ENCODE results near the gene DAG1. TPM values are rescaled to one million over a fixed set of nuclear protein-coding genes. Genes with fewer than 3 reads are reported as not detected.

Gene DAG1
- total RNA-seq, 2 donors from 2014 or later: 46.8 to 57.9 TPM

DNA sequence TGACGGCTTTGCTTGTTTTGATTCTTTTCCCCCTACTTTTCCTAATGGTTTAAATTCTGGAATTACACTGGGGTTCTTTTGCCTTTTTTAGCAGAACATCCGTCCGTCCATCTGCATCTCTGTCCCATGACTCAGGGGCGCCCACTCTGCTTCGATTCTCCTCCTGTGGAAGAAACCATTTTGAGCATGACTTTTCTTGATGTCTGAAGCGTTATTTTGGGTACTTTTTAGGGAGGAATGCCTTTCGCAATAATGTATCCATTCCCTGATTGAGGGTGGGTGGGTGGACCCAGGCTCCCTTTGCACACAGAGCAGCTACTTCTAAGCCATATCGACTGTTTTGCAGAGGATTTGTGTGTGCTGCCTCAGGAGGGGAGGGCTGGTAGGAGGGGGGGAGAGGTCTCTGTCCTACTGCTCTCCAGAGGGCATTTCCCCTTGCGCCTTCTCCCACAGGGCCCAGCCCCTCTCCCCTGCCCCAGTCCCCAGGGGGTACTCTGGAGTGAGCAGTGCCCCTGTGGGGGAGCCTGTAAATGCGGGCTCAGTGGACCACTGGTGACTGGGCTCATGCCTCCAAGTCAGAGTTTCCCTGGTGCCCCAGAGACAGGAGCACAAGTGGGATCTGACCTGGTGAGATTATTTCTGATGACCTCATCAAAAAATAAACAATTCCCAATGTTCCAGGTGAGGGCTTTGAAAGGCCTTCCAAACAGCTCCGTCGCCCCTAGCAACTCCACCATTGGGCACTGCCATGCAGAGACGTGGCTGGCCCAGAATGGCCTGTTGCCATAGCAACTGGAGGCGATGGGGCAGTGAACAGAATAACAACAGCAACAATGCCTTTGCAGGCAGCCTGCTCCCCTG is 64.7 kb downstream of the DAG1 start:
- TF ChIP-seq, protein P1, sequence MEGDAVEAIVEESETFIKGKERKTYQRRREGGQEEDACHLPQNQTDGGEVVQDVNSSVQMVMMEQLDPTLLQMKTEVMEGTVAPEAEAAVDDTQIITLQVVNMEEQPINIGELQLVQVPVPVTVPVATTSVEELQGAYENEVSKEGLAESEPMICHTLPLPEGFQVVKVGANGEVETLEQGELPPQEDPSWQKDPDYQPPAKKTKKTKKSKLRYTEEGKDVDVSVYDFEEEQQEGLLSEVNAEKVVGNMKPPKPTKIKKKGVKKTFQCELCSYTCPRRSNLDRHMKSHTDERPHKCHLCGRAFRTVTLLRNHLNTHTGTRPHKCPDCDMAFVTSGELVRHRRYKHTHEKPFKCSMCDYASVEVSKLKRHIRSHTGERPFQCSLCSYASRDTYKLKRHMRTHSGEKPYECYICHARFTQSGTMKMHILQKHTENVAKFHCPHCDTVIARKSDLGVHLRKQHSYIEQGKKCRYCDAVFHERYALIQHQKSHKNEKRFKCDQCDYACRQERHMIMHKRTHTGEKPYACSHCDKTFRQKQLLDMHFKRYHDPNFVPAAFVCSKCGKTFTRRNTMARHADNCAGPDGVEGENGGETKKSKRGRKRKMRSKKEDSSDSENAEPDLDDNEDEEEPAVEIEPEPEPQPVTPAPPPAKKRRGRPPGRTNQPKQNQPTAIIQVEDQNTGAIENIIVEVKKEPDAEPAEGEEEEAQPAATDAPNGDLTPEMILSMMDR (IDR thresholded peaks at IDR 0.05): no peak
- peak in 1 of 3 donors; percentile 27 for TF ChIP-seq POLR2A (IDR thresholded peaks at IDR 0.05)
- H3K27ac ChIP-seq: peak overlapping the region in 3 of 4 donors; percentile 72 to 86 (median 74)
- DNase-seq (peak; percentile 87 to 91 (median 89)), ATAC-seq (peak; percentile 69)
- 59 to 70% methylated on average over 12 to 14 of the region's 14 CpGs for WGBS, 2 donors
- intact Hi-C loops (cut with DNase I): loop anchor here (5.0 kb wide), 1 partner anchor 142 kb away; no protein-coding TSS in a partner anchor
- no peak overlapping the region for H3K4me3 ChIP-seq
- no peaks in the 10 kb centered on the region for H3K27me3 ChIP-seq
- peaks cover 45% of the 10 kb centered on the region for H3K4me1 ChIP-seq
- no peaks in the 10 kb centered on the region for H3K9me3 ChIP-seq
- H3K36me3 ChIP-seq (replicated peaks in 1 of 2; ENCODE audit: insufficient read depth in 1 of 2, low read depth in 2 of 2): peaks cover 14% of the 10 kb centered on the region in 2 donors

DNA sequence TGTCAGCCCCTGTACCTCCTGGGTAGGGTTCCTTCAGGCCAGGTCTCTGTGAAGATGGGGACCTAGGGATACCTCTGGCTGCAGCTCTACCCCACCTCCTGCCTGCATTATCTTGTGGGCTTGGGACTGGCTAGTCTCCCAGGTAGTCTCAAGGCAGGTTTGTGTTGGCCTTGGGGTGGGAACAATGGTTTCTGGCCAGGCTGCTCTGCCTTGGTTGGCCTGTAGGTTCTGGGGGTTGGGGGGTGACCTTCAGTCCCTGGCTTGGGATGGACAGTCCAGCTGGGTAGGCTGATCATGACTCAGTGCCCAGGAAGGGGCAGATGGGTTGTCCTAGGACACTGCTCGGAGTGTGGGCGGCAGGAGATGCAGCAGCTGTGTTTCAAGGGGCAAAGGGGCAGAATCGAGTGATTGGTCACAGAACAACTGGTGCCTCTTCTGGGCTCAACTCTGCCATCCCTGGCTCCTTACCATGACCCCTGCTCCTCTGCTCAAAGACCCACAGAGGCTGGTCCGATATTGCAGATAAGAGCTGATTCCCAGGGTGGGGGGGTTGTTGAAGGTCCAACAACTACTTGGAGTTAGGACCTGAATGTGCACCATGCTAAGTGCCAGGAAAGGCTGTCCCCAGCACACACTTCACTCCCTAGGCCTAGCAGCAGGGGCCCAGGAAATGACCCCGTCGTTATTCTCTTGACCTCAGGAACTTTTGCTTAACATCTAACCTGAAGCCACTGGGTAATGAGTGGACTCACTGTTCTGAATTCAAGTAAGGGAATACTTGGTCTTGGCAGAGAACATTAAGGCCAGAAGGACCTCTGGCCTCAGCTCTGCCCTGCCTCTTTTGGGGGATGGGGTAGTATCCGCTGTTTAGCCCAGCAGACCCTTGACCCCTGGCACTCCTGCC is 66.2 kb downstream of the DAG1 start:
- peak overlapping the region in 3 of 4 donors; percentile 41 to 86 (median 74) for H3K27ac ChIP-seq
- peaks cover 11 to 14% of the 10 kb centered on the region in 2 donors for H3K36me3 ChIP-seq (replicated peaks in 1 of 2; ENCODE audit: insufficient read depth in 1 of 2, low read depth in 2 of 2)
- TF ChIP-seq POLR2A (IDR thresholded peaks at IDR 0.05): no peak
- TF ChIP-seq, protein P1 (IDR thresholded peaks at IDR 0.05): no peak
- no peak overlapping the region for H3K4me3 ChIP-seq
- DNase-seq (no peak), ATAC-seq (no peak)
- H3K9me3 ChIP-seq: no peaks in the 10 kb centered on the region
- intact Hi-C loops (cut with DNase I): loop anchor here (5.0 kb wide), 1 partner anchor 141 kb away; no protein-coding TSS in a partner anchor
- H3K27me3 ChIP-seq: no peaks in the 10 kb centered on the region
- WGBS, 2 donors: 65 to 79% methylated on average over 3 to 7 of the region's 7 CpGs
- peaks cover 46% of the 10 kb centered on the region for H3K4me1 ChIP-seq

DNA sequence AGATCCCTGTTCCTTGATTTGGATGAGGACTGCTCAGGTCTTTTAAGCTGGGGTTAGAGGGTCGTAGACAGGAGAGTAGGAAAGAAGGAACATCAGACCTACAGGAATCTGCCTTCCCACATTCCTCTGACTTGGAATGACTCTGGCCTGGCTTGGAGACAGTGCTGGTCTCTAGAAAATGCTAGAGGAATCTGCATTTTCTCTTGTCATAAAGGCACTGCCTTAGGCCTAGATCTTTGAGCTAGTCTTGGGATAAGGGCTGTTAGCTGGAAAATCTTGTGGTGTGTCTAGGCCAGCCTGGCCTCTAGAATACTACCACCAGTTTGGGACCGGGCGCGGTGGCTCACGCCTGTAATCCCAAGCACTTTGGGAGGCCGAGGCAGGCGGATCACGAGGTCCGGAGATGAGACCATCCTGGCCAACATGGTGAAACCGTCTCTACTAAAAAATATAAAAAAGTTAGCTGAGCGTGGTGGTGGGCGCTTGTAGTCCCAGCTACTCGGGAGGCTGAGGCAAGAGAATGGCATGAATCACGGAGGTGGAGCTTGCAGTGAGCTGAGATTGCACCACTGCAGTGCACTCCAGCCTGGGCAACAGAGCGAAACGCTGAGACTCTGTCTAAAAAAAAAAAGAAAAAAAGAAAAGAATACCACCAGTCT is 66.9 kb downstream of the DAG1 start:
- Histone ChIP-seq H3K9me3 (no peaks in the 10 kb centered on the region), H3K27me3 (no peaks in the 10 kb centered on the region), H3K27ac (peak overlapping the region in 2 of 4 donors; percentile 74 to 86), H3K4me1 (peaks cover 46% of the 10 kb centered on the region), H3K4me3 (no peak overlapping the region), H3K36me3 (replicated peaks in 1 of 2; ENCODE audit: insufficient read depth in 1 of 2, low read depth in 2 of 2) (peaks cover 8 to 11% of the 10 kb centered on the region in 2 donors)
- WGBS, 2 donors: 85 to 89% methylated on average over 16 of the region's 16 CpGs
- intact Hi-C loops (cut with DNase I): loop anchor here (5.0 kb wide), 1 partner anchor 140 kb away; no protein-coding TSS in a partner anchor
- no peak for DNase-seq
- TF ChIP-seq, protein P1 (IDR thresholded peaks at IDR 0.05): no peak
- TF ChIP-seq POLR2A (IDR thresholded peaks at IDR 0.05): no peak
- no peak for ATAC-seq

DNA sequence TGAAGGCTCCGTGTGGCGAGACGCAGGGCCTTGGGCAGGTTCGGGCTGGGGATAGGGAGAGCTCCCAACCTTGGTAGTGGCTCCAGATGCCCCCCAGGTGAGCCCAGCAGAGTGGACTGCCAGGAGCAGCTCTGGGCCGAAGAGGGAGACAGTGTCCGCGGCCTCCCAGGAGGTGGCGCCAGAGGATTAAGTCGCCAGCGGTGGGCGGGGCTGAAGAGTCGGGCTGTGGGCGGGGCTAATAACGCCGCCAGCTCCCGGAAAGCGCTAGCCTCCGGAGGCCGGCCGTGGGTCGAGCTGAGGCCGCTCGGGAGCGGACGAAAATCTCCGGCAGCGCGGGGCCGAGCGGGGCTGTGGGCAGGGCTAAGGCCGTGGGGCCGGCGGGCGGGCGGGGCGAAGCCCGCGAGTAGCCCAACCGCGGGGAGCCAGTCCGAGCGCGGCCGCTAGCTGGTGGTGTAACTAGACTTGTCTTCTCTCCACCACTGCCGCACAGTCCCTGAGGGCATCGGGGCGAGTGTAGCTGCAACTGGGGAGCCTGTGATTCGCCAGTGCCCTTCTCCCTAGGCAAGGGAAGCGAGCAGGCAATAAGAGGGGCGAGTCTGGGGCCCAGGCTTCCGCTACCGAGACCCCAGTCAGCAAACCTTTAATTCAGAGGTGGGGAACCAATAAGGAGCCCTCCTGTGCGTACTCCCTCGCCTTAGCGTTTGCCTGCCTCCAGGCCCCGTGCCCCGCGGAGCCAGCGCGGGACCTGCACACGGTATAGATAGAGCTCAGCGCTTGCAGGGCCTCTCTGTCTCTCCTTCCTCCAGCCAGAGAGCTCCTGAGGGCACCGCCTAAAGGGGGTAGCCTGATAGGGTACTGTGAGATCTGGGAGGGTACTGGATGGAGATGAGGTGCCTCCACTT is 69.8 kb downstream of the DAG1 start:
- Histone ChIP-seq H3K9me3 (no peaks in the 10 kb centered on the region), H3K27ac (peak overlapping the region; percentile 73 to 86 (median 81)), H3K4me1 (peaks cover 33% of the 10 kb centered on the region), H3K27me3 (no peaks in the 10 kb centered on the region), H3K4me3 (no peak overlapping the region), H3K36me3 (replicated peaks in 1 of 2; ENCODE audit: insufficient read depth in 1 of 2, low read depth in 2 of 2) (no peaks in the 10 kb centered on the region)
- ATAC-seq (peak; percentile 92), DNase-seq (peak; percentile 96 to 97 (median 96))
- WGBS, 2 donors: 0 to 7% methylated on average over 7 to 47 of the region's 63 CpGs
- peak; percentile 34 to 80 (median 79) for TF ChIP-seq POLR2A (IDR thresholded peaks at IDR 0.05)
- TF ChIP-seq, protein P1 (IDR thresholded peaks at IDR 0.05): peak; percentile 80 to 97 (median 96)
- intact Hi-C loops (cut with DNase I): loop anchor here (5.0 kb wide), 1 partner anchor 137 kb away; no protein-coding TSS in a partner anchor

Measured in body of pancreas (tissue), 4 donors.